Transverse colon (tissue), 4 donors: ENCODE data around the gene EPC2. TPM values are rescaled to one million over a fixed set of nuclear protein-coding genes. Genes with fewer than 3 reads are reported as not detected.
"Not testable (repeated sequence)": the region's sequence is repeated elsewhere in the genome, so short reads cannot be mapped to it uniquely, and the experiment has no call there.

Experiments used
- DNase-seq: peaks from one replicate; pipeline ENCODE4 v3.0.0-alpha.2; 2019
- H3K27ac ChIP-seq, 4 donors: fragments of 200-600 bp; sonication (generic); 2 replicates each; pipeline ENCODE4 v1.5.1; 2016 to 2018; ENCODE audit warnings: inconsistent platforms in 4 of 4
- H3K27me3 ChIP-seq: fragments of 200-600 bp; sonication (generic); 2 replicates; pipeline ENCODE4 v1.5.1; 2017; ENCODE audit warnings: inconsistent platforms
- H3K36me3 ChIP-seq, 4 donors: fragments of 200-600 bp; sonication (generic); 2 replicates each; pipeline ENCODE4 v1.5.1; 2017 to 2019; ENCODE audit warnings: inconsistent platforms in 4 of 4
- H3K4me1 ChIP-seq, 4 donors: fragments of 200-600 bp; sonication (generic); 2 replicates each; pipeline ENCODE4 v1.5.1; 2017 to 2020; ENCODE audit warnings: inconsistent platforms in 4 of 4
- H3K4me3 ChIP-seq, 4 donors: fragments of 200-600 bp; sonication (generic); 1 replicate in 1 of 4; 2 replicates in 3 of 4; pipeline versions ENCODE4 v1.5.1 to v1.6.1; 2017 to 2019; ENCODE audit warnings: inconsistent platforms in 4 of 4
- H3K9me3 ChIP-seq, 2 donors: fragments of 200-600 bp; sonication (generic); 2 replicates each; pipeline ENCODE4 v1.5.1; 2017 to 2019; ENCODE audit warnings: inconsistent platforms in 2 of 2
- EP300 ChIP-seq: sonication (generic); formaldehyde crosslinking; IDR thresholded peaks from one replicate; pipeline ENCODE4 v1.6.1; 2017; ENCODE audit warnings: antibody characterized with exemption, low read depth
- POLR2A ChIP-seq: fragments of 450-650 bp; IDR thresholded peaks from one replicate; pipeline ENCODE4 v1.6.1; 2016; ENCODE audit warnings: antibody characterized with exemption, mild to moderate bottlenecking, moderate library complexity
- POLR2AphosphoS5 ChIP-seq, 3 donors: sonication (generic); formaldehyde crosslinking; IDR thresholded peaks; one replicate each; pipeline ENCODE4 v1.6.1; 2016; ENCODE audit warnings: antibody characterized with exemption in 3 of 3
- WGBS, 2 donors: methylation state at CpG; one replicate each; pipeline ENCODE4 v1.1.5; 2018; ENCODE audit warnings: low coverage in 1 of 2; 5-methylcytosine and 5-hydroxymethylcytosine counted together
- in situ Hi-C, 4 donors: fragments of 200-750 bp; cut with MboI; loops; one replicate each; pipeline versions ENCODE4 v1.15.0 to v1.15.1; 2017; ENCODE audit warnings: low sequenced_read_pairs in 3 of 4, low pct_ligation_motif_present in 1 of 4, low pct_unique_long_range_greater_than_20kb in 1 of 4
- intact Hi-C: fragments of 100-400 bp; cut with DNase I; formaldehyde crosslinking; loops from one replicate; pipeline ENCODE4 v1.15.1; 2023; ENCODE audit warnings: low total_unique reads
- total RNA-seq, 4 donors: library from RNA; depleted of rRNA; stranded (reverse); fragments of >200 nt; gene quantifications; one replicate each; pipeline ENCODE4 v1.1.0, GENCODE V29; 2016
- TF ChIP-seq, protein P1 (sequence below), 5 experiments: fragments of 200-600 bp in 3 of 5; fragments of 450-650 bp in 2 of 5; sonication (generic) in 3 of 5; IDR thresholded peaks; 1 replicate in 2 of 5; 2 replicates in 3 of 5; pipeline ENCODE4 v1.5.1; 2016 to 2017; ENCODE audit warnings: antibody characterized with exemption in 5 of 5, inconsistent platforms in 3 of 5, mild to moderate bottlenecking in 2 of 5, moderate library complexity in 1 of 5

EPC2 gene
- total RNA-seq, 4 donors from 2014 or later, result 18.3 to 40.4 (median 25.7) TPM

DNA sequence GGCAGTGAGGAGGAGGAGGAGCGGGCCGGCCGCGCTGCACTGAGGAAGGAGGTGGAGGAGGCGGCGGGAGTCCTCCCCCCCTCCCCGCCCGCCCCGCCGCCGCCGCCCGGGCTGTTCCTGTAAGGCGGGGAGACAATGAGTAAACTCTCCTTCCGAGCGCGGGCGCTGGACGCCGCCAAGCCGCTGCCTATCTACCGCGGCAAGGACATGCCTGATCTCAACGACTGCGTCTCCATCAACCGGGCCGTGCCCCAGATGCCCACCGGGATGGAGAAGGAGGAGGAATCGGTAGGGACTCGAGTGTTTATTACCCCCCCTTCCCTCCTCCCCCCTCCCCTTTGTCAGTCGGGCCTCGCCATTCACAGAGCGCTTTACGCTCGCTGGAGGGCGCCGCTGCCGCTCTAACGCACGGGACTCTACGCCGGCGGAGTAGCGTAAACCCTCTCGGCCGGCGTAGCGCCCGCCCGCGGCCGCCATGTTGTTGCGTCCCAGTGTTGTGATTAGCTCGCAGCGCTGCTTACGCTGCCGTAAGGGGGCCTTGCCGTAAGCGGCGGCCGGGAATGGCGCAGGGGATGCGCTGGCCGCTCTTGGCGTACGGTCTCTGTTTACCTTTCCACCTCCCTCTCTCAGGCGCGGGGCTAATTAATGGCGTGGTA lies 460 bp downstream of the EPC2 start:
- Histone ChIP-seq H3K4me1 (peaks cover 0 to 24% (median 5%) of the 10 kb centered on the region in 4 donors), H3K9me3 (no peaks in the 10 kb centered on the region), H3K27ac (peak overlapping the region; percentile 98 to 100 (median 98)), H3K36me3 (no peaks in the 10 kb centered on the region), H3K4me3 (peak overlapping the region; percentile 66 to 97 (median 82)), H3K27me3 (no peaks in the 10 kb centered on the region)
- intact Hi-C loops, result no loop called here
- TF ChIP-seq POLR2A, result peak; percentile 19
- TF ChIP-seq EP300, result no peak
- TF ChIP-seq, protein P1, sequence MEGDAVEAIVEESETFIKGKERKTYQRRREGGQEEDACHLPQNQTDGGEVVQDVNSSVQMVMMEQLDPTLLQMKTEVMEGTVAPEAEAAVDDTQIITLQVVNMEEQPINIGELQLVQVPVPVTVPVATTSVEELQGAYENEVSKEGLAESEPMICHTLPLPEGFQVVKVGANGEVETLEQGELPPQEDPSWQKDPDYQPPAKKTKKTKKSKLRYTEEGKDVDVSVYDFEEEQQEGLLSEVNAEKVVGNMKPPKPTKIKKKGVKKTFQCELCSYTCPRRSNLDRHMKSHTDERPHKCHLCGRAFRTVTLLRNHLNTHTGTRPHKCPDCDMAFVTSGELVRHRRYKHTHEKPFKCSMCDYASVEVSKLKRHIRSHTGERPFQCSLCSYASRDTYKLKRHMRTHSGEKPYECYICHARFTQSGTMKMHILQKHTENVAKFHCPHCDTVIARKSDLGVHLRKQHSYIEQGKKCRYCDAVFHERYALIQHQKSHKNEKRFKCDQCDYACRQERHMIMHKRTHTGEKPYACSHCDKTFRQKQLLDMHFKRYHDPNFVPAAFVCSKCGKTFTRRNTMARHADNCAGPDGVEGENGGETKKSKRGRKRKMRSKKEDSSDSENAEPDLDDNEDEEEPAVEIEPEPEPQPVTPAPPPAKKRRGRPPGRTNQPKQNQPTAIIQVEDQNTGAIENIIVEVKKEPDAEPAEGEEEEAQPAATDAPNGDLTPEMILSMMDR (IDR thresholded peaks at IDR 0.05), result peak; percentile 12 to 58 (median 20)
- TF ChIP-seq POLR2AphosphoS5 (IDR thresholded peaks at IDR 0.05), result no peak
- in situ Hi-C loops, result loop anchor here in 1 of 4 donors (25.0 kb wide), 1 partner anchor 342 kb away; no protein-coding TSS in a partner anchor
- peak; percentile 95 for DNase-seq
- 1% methylated on average over 43 of the region's 69 CpGs; no CpG with 5 or more reads in 1 of the 2 donors for WGBS, 2 donors

DNA sequence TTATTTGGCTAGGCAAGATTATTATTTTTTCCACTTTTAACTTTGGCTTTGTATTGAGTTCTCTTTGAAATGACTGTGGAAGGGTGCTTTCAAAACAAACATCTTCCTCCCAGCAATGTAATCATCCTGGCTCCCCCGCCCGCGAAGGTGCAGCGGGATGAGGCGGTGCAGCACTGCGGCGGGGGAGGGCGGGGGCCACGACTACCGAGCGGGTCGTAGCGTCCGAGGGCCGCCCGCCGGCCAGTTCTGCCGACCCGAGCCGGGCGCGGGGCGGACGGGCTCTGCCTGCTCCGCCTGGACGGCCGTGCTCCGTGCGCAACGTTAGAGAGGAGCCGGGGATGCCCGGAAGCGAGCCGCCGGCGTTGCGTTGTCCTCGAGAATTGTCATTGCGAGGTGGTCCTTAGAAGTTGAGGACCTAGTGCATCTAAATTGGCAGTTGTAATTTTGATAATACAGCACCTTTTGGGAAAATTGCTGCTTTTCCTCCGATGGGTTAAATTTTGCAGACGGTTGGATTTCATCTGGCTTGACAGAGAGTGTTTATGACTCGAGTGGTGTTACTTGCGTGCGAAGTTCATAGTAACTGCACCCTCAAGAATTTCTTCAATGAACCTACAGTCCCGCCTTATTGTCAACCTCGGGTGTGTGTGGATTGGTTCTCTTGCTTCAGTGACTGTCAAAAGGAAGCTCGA lies 1.1 kb downstream of the EPC2 start:
- peak; percentile 54 for TF ChIP-seq POLR2A
- peak; percentile 17 to 75 (median 58) for TF ChIP-seq POLR2AphosphoS5 (IDR thresholded peaks at IDR 0.05)
- TF ChIP-seq, protein P1 (IDR thresholded peaks at IDR 0.05), result peak in 1 of 5 experiments; percentile 7
- TF ChIP-seq EP300, result no peak
- Histone ChIP-seq H3K36me3 (no peaks in the 10 kb centered on the region), H3K27me3 (no peaks in the 10 kb centered on the region), H3K27ac (peak overlapping the region; percentile 98 to 100 (median 98)), H3K4me3 (peak overlapping the region; percentile 66 to 84 (median 79)), H3K9me3 (no peaks in the 10 kb centered on the region), H3K4me1 (peaks cover 0 to 26% (median 5%) of the 10 kb centered on the region in 4 donors)
- WGBS, 2 donors, result 0 to 1% methylated on average over 2 to 46 of the region's 47 CpGs
- DNase-seq, result peak; percentile 65
- in situ Hi-C loops (loop anchor here in 1 of 4 donors (25.0 kb wide), 1 partner anchor 342 kb away; no protein-coding TSS in a partner anchor), intact Hi-C loops (no loop called here)

DNA sequence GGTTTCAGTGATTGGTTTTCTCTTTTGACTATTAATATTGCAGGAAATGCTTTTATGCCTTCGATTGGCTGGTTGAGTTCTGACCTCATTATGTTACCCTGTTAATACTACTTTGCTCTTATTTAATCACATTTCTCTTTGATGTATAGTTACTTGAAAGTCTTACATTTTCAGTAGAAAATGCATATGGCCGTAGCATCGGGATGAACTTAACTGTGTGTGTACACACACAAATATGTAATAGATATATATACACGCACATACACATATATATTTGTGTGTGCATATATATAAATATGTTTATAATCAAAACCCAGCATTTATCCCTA lies 1.6 kb downstream of the EPC2 start:
- no peaks in the 10 kb centered on the region for H3K9me3 ChIP-seq
- no peaks in the 10 kb centered on the region for H3K27me3 ChIP-seq
- peaks cover 0 to 32% (median 7%) of the 10 kb centered on the region in 4 donors for H3K4me1 ChIP-seq
- no peaks in the 10 kb centered on the region for H3K36me3 ChIP-seq
- peak overlapping the region; percentile 98 to 100 (median 98) for H3K27ac ChIP-seq
- in situ Hi-C loops, result loop anchor here in 1 of 4 donors (25.0 kb wide), 1 partner anchor 341 kb away; no protein-coding TSS in a partner anchor
- intact Hi-C loops, result no loop called here
- peak overlapping the region in 3 of 4 donors; percentile 66 to 84 (median 79) for H3K4me3 ChIP-seq
- TF ChIP-seq POLR2AphosphoS5 (IDR thresholded peaks at IDR 0.05), result no peak
- no peak for TF ChIP-seq POLR2A
- TF ChIP-seq, protein P1 (IDR thresholded peaks at IDR 0.05), result no peak
- TF ChIP-seq EP300, result no peak
- 15 to 24% methylated on average over 4 of the region's 4 CpGs for WGBS, 2 donors
- DNase-seq, result no peak

DNA sequence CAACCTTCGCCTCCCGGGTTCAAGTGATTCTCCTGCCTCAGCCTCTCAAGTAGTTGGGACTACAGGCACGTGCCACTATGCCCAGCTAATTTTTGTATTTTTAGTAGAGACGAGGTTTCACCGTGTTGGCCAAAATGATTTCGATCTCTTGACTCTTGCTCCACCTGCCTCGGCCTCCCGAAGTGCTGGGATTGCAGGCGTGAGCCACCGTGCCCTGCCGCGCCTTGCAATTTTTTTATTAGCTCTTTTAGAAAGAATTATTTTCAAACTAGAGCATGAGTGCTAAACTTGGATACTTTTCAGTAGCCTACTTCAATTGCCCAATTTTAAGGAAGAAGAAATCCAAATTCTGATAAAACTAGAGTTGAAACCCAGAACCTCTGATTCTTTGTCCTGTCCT lies 3.2 kb downstream of the EPC2 start:
- WGBS, 2 donors, result 85 to 96% methylated on average over 4 to 12 of the region's 12 CpGs
- in situ Hi-C loops, result loop anchor here in 1 of 4 donors (25.0 kb wide), 1 partner anchor 340 kb away; no protein-coding TSS in a partner anchor

More for the DNA sequence above, 3.2 kb downstream of the EPC2 start:
- H3K4me3 ChIP-seq, H3K36me3 ChIP-seq, H3K9me3 ChIP-seq, H3K27ac ChIP-seq, intact Hi-C loops, H3K27me3 ChIP-seq, DNase-seq: not testable (repeated sequence)
- H3K4me1 ChIP-seq, result peaks cover 0 to 46% (median 9%) of the 10 kb centered on the region in 4 donors
